Measurements from ENCODE around the gene NAV1.
A peak's percentile ranks its signal among the peaks of the same experiment; 100 is the strongest.
"Not testable (repeated sequence)": the region's sequence is repeated elsewhere in the genome, so short reads cannot be mapped to it uniquely, and the experiment has no call there.

Gene NAV1

GRCh38 chr1:201538612-201539551, at the start of gene NAV1:
Gene NAV1, plus strand, starts transcription at chr1:201539127. Its CDS starts 83,758 bp downstream, at chr1:201622885.
- DNase-seq: no peak
- in situ Hi-C loops (cut with MboI; ENCODE audit: low pct_unique_long_range_greater_than_20kb, low sequenced_read_pairs): no loop called here

- DNase-seq: peak; percentile 63
- in situ Hi-C loops (cut with MboI; ENCODE audit: low pct_unique_long_range_greater_than_20kb, low sequenced_read_pairs): no loop called here
Observed at GRCh38 chr1:201489643-201490261, 49.2 kb upstream of the NAV1 start.

- in situ Hi-C loops (cut with MboI; ENCODE audit: low pct_unique_long_range_greater_than_20kb, low sequenced_read_pairs): no loop called here
Observed at GRCh38 chr1:201490708-201491131, 48.2 kb upstream of the NAV1 start.

GRCh38 chr1:201491896-201492511, 46.9 kb upstream of the NAV1 start:
- in situ Hi-C loops (cut with MboI; ENCODE audit: low pct_unique_long_range_greater_than_20kb, low sequenced_read_pairs): no loop called here
- DNase-seq: no peak

More at GRCh38 chr1:201490708-201491131, 48.2 kb upstream of the NAV1 start:
- DNase-seq: no peak

- DNase-seq; in situ Hi-C loops (cut with MboI; ENCODE audit: low pct_unique_long_range_greater_than_20kb, low sequenced_read_pairs): not testable (repeated sequence)
Observed at GRCh38 chr1:201493026-201493656, 45.8 kb upstream of the NAV1 start.

GRCh38 chr1:201493757-201494617, 44.9 kb upstream of the NAV1 start:
- no peak for DNase-seq
- in situ Hi-C loops (cut with MboI; ENCODE audit: low pct_unique_long_range_greater_than_20kb, low sequenced_read_pairs): no loop called here

GRCh38 chr1:201495551-201496295, 43.2 kb upstream of the NAV1 start:
- in situ Hi-C loops (cut with MboI; ENCODE audit: low pct_unique_long_range_greater_than_20kb, low sequenced_read_pairs): no loop called here
- no peak for DNase-seq

GRCh38 chr1:201496296-201496690, 42.6 kb upstream of the NAV1 start:
- no peak for DNase-seq
- in situ Hi-C loops (cut with MboI; ENCODE audit: low pct_unique_long_range_greater_than_20kb, low sequenced_read_pairs): no loop called here

- DNase-seq: no peak
- in situ Hi-C loops (cut with MboI; ENCODE audit: low pct_unique_long_range_greater_than_20kb, low sequenced_read_pairs): no loop called here
Observed at GRCh38 chr1:201497935-201498509, 40.9 kb upstream of the NAV1 start.

GRCh38 chr1:201498621-201499020, 40.3 kb upstream of the NAV1 start:
- no peak for DNase-seq

GRCh38 chr1:201499191-201499590, 39.7 kb upstream of the NAV1 start:
- in situ Hi-C loops (cut with MboI; ENCODE audit: low pct_unique_long_range_greater_than_20kb, low sequenced_read_pairs): no loop called here
- no peak for DNase-seq

More at GRCh38 chr1:201498621-201499020, 40.3 kb upstream of the NAV1 start:
- in situ Hi-C loops (cut with MboI; ENCODE audit: low pct_unique_long_range_greater_than_20kb, low sequenced_read_pairs): no loop called here

GRCh38 chr1:201499795-201500669, 38.9 kb upstream of the NAV1 start:
- in situ Hi-C loops (cut with MboI; ENCODE audit: low pct_unique_long_range_greater_than_20kb, low sequenced_read_pairs): no loop called here
- DNase-seq: no peak

GRCh38 chr1:201500670-201501120, 38.2 kb upstream of the NAV1 start:
- in situ Hi-C loops (cut with MboI; ENCODE audit: low pct_unique_long_range_greater_than_20kb, low sequenced_read_pairs): no loop called here

GRCh38 chr1:201501144-201501543, 37.8 kb upstream of the NAV1 start:
- in situ Hi-C loops (cut with MboI; ENCODE audit: low pct_unique_long_range_greater_than_20kb, low sequenced_read_pairs): no loop called here
- DNase-seq: no peak

More at GRCh38 chr1:201500670-201501120, 38.2 kb upstream of the NAV1 start:
- DNase-seq: no peak

GRCh38 chr1:201501812-201502510, 37.0 kb upstream of the NAV1 start:
- in situ Hi-C loops (cut with MboI; ENCODE audit: low pct_unique_long_range_greater_than_20kb, low sequenced_read_pairs): no loop called here
- DNase-seq: no peak

- in situ Hi-C loops (cut with MboI; ENCODE audit: low pct_unique_long_range_greater_than_20kb, low sequenced_read_pairs): no loop called here
- DNase-seq: no peak
Observed at GRCh38 chr1:201502511-201502857, 36.4 kb upstream of the NAV1 start.
